Measurements from ENCODE around the gene TTC4.

DNA sequence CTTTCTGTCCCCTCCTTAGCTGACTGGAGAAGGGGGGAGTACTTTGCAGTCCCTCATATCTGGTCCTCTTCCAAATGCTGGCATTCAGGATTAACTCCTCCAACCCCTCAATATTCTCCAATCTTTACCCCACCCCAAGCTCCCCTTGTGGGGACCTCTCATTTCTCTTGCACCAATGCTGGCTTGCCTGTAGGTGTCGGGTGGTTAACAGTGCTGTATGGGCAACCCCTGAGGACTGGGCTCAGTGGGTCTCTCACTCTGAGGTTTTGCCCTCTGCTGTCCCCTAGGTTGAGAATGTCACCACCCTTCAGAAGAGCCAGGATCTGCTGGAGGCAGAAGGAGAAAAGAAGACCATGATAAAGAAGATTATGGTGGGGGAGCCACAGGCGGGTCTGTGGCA is 47.1 kb upstream of the TTC4 start:
- TF ChIP-seq, protein P1, sequence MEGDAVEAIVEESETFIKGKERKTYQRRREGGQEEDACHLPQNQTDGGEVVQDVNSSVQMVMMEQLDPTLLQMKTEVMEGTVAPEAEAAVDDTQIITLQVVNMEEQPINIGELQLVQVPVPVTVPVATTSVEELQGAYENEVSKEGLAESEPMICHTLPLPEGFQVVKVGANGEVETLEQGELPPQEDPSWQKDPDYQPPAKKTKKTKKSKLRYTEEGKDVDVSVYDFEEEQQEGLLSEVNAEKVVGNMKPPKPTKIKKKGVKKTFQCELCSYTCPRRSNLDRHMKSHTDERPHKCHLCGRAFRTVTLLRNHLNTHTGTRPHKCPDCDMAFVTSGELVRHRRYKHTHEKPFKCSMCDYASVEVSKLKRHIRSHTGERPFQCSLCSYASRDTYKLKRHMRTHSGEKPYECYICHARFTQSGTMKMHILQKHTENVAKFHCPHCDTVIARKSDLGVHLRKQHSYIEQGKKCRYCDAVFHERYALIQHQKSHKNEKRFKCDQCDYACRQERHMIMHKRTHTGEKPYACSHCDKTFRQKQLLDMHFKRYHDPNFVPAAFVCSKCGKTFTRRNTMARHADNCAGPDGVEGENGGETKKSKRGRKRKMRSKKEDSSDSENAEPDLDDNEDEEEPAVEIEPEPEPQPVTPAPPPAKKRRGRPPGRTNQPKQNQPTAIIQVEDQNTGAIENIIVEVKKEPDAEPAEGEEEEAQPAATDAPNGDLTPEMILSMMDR (IDR thresholded peaks at IDR 0.05) = no peak
- no peak for TF ChIP-seq POLR2AphosphoS5 (IDR thresholded peaks at IDR 0.05)
